MCF 10A (cell line): ENCODE data around the gene PRDM1. TPM values are rescaled to one million over a fixed set of nuclear protein-coding genes. Genes with fewer than 3 reads are reported as not detected.

Experiments used
- BruUV-seq: library from RNA; stranded (reverse); fragments of 400-500 nt; replicated peaks from 2 replicates; lab custom pipeline; 2021; lab: Mats Ljungman, UMichigan
- CTCF ChIA-PET: fragments of 300-600 bp; sonication (Branson Sonifier 250); formaldehyde crosslinking; extraction: SDS; loops from one replicate; lab custom pipeline; 2021; ENCODE audit warnings: antibody characterized with exemption, inconsistent platforms; lab: Yijun Ruan, JAX
- POLR2A ChIA-PET: fragments of 300-600, 350-650 bp; sonication (Branson Sonifier 250); formaldehyde crosslinking; extraction: SDS; loops from one replicate; lab custom pipeline; 2020; ENCODE audit warnings: antibody characterized with exemption, inconsistent platforms; lab: Yijun Ruan, JAX
- DNase-seq: peaks from one replicate; pipeline ENCODE4 v3.0.0-alpha.2; 2018; ENCODE audit not compliant: unreplicated experiment
- H3K27ac Mint-ChIP-seq: one replicate; pipeline ENCODE4 v1.8.0; 2022; ENCODE audit warnings: mild to moderate bottlenecking, low read depth, mixed read lengths; ENCODE audit not compliant: unreplicated experiment
- H3K27me3 Mint-ChIP-seq: one replicate; pipeline ENCODE4 v1.8.0; 2022; ENCODE audit warnings: mixed read lengths; ENCODE audit not compliant: insufficient read depth, unreplicated experiment
- H3K36me3 Mint-ChIP-seq: one replicate; pipeline ENCODE4 v1.8.0; 2022; ENCODE audit warnings: mild to moderate bottlenecking, moderate library complexity, mixed read lengths; ENCODE audit not compliant: insufficient read depth, unreplicated experiment
- H3K4me1 Mint-ChIP-seq: one replicate; pipeline ENCODE4 v1.8.0; 2022; ENCODE audit warnings: mixed read lengths; ENCODE audit not compliant: insufficient read depth, unreplicated experiment
- H3K4me3 Mint-ChIP-seq: one replicate; pipeline ENCODE4 v1.8.0; 2022; ENCODE audit warnings: mild to moderate bottlenecking, moderate library complexity, mixed read lengths; ENCODE audit not compliant: unreplicated experiment
- H3K9me3 Mint-ChIP-seq: one replicate; pipeline ENCODE4 v1.8.0; 2022; ENCODE audit warnings: mixed read lengths; ENCODE audit not compliant: unreplicated experiment
- CTCF ChIP-seq: fragments of 200-600 bp; IDR thresholded peaks from one replicate; pipeline ENCODE4 v1.8.0; 2022; ENCODE audit warnings: antibody characterized with exemption, mild to moderate bottlenecking; ENCODE audit not compliant: unreplicated experiment
- intact Hi-C: fragments of 100-400 bp; cut with micrococcal nuclease; formaldehyde crosslinking; loops from 2 replicates; pipeline ENCODE4 v1.14.1; 2022
- total RNA-seq: library from RNA; stranded (reverse); gene quantifications from 2 replicates; pipeline ENCODE4 v1.2.3, GENCODE V29; 2022

PRDM1 gene
- total RNA-seq, 1 experiment from 2014 or later: 13.1 TPM

- CTCF ChIA-PET: no interaction called here
- H3K4me1 Mint-ChIP-seq: no peaks in the 10 kb centered on the region
- no peak for TF ChIP-seq CTCF
- H3K9me3 Mint-ChIP-seq: no peaks in the 10 kb centered on the region
- DNase-seq: no peak
- H3K27ac Mint-ChIP-seq: no peak overlapping the region
- H3K4me3 Mint-ChIP-seq: no peak overlapping the region
- intact Hi-C loops: no loop called here
- no peaks in the 10 kb centered on the region for H3K27me3 Mint-ChIP-seq
- POLR2A ChIA-PET: no interaction called here
- no TSS peak for BruUV-seq
- H3K36me3 Mint-ChIP-seq: no peaks in the 10 kb centered on the region
Observed at GRCh38 chr6:106120406-106120805, 34.3 kb downstream of the PRDM1 start.

DNA sequence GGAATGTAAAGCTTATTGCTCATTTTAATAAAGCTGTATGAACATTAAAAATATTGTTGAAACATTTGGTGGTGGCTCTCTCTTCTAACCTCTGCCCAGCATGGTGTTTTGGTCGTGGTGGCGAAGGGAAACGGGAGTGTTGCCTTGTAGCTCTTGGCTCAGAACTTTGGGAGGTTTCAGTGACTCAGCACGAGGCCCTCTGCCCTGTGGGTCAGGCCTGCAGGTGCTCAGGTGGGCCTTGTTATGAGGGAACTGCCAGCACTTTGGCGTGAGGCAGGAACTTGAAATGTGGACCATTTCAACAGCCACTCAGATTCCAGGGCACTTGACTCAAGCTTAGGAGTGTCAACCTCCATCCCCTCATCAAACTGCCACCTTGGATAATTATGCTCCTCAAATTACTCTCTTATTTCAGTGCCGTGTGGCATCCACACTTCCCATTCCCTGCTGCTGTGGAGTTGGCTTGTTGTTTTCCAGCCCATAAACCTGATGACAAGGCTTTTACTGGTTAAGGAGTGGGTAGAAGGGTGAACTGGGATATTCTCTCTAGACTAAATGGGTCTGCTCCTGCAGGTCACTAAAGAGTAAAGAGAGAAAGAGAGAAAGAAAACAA lies 36.3 kb downstream of the PRDM1 start:
- Mint-ChIP-seq H3K4me3 (no peak overlapping the region), H3K27me3 (no peaks in the 10 kb centered on the region), H3K27ac (no peak overlapping the region), H3K9me3 (no peaks in the 10 kb centered on the region), H3K36me3 (no peaks in the 10 kb centered on the region), H3K4me1 (no peaks in the 10 kb centered on the region)
- no peak for TF ChIP-seq CTCF
- intact Hi-C loops: no loop called here
- ChIA-PET CTCF (interaction anchor here (0.5 kb wide), 1 partner anchor 317 kb away, joined by 5 read pairs; no protein-coding TSS in a partner anchor), POLR2A (interaction anchor here (1.6 to 2.1 kb wide), 2 partner anchors 13 to 72 kb away, joined by 3 to 6 read pairs; no protein-coding TSS in a partner anchor)
- BruUV-seq: no TSS peak
- no peak for DNase-seq

DNA sequence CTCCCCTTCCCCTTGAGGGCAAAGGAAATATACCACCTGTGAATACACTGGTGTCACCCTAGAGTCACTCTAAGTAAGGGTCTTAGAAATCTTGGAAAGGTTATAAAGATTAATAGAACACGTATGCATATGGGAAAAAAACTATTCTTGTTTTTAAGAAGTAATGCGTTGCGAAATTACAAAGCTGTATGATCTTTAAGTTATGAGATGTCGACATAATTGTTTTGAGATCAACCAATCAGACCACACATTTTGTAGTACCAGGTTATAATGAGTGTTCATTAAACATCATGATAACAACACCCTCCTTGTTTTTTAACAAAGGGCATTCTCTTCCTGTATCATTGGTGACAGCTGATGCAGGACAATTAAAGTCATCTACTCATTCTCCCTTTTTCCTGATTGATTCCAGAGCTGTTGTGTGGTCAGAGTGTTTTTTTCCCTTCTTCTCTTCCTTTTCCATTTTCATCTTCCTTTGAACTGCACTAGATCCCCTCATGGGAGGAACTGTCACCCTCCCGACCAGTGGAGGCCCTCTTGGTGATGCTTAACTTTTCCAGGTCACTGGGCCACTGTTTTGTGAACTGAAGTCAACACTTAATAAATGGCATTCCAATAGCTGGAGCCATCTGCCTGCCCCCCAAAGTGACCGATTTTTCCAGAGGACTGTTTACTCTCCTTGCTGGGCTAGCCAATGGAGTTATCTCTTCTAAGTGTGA lies 37.0 kb downstream of the PRDM1 start:
- no peak overlapping the region for H3K27ac Mint-ChIP-seq
- POLR2A ChIA-PET: interaction anchor here (1.6 to 2.1 kb wide), 2 partner anchors 12 to 71 kb away, joined by 3 to 6 read pairs; no protein-coding TSS in a partner anchor
- no peaks in the 10 kb centered on the region for H3K27me3 Mint-ChIP-seq

More for the DNA sequence above, 37.0 kb downstream of the PRDM1 start:
- DNase-seq: no peak
- CTCF ChIA-PET: interaction anchor here (0.9 kb wide), 1 partner anchor 691 kb away, joined by 3 read pairs; no protein-coding TSS in a partner anchor
- TF ChIP-seq CTCF: no peak
- H3K9me3 Mint-ChIP-seq: no peaks in the 10 kb centered on the region
- H3K4me1 Mint-ChIP-seq: no peaks in the 10 kb centered on the region
- no peak overlapping the region for H3K4me3 Mint-ChIP-seq
- no peaks in the 10 kb centered on the region for H3K36me3 Mint-ChIP-seq
- BruUV-seq: no TSS peak
- intact Hi-C loops: no loop called here
